Measurements from ENCODE around the gene IWS1.
"Not testable (repeated sequence)": the region's sequence is repeated elsewhere in the genome, so short reads cannot be mapped to it uniquely, and the experiment has no call there.

IWS1 gene

GRCh38 chr2:127454595-127455565 is 71.4 kb downstream of the IWS1 start:
- DNase-seq (ENCODE audit: low read depth in 3 of 3), result no peak

GRCh38 chr2:127453392-127454171 is 72.7 kb downstream of the IWS1 start:
- no peak for DNase-seq (ENCODE audit: low read depth in 3 of 3)

- DNase-seq (ENCODE audit: low read depth in 3 of 3), result no peak
Measured at GRCh38 chr2:127453013-127453391, 73.3 kb downstream of the IWS1 start.

DNA sequence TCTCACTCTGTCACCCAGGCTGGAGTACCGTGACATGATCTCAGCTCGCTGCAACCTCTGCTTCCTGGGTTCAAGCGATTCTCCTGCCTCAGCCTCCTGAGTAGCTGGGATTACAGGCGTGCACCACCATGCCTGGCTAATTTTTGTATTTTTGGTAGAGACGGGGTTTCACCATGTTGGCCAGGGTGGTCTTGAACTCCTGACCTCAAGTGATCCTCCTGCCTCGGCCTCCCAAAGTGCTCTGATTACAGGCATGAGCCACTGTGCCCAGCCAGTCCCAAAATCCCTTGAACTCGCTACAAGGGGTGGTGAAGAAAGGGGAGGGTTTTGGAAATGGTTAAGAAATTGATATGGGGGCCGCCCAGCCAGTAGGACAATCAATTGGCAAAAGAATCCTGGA is 73.9 kb downstream of the IWS1 start:
- not testable (repeated sequence) for DNase-seq (ENCODE audit: low read depth in 3 of 3)

DNA sequence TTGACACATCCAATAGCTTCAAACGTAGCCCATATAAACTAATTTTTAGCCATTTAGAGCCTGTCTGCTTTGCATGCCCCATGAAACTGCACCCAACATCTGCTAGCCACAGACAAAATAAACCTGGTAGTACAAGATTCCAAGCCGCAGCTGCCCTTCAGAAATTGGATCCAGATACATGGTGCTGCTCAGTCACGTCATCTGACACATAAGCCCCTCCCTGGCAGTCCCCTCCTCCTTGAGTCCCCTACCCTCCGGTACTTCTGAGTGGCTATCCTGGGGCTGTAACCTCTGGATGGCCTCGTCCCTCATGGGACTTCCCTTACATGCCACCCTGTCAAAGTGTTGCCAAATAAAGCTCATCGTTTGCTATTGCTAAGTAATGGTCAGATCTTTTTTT is 74.3 kb downstream of the IWS1 start:
- no peak for DNase-seq (ENCODE audit: low read depth in 3 of 3)

GRCh38 chr2:127449898-127450297 is 76.4 kb downstream of the IWS1 start:
- DNase-seq (ENCODE audit: low read depth in 3 of 3), result no peak

- DNase-seq (ENCODE audit: low read depth in 3 of 3), result no peak
Measured at GRCh38 chr2:127449414-127449813, 76.9 kb downstream of the IWS1 start.

- DNase-seq (ENCODE audit: low read depth in 3 of 3), result no peak
Measured at GRCh38 chr2:127448526-127448925, 77.8 kb downstream of the IWS1 start.

GRCh38 chr2:127439343-127439742 is 86.9 kb downstream of the IWS1 start:
- no peak for DNase-seq (ENCODE audit: low read depth in 3 of 3)

- no peak for DNase-seq (ENCODE audit: low read depth in 3 of 3)
Measured at GRCh38 chr2:127437781-127438726, 88.2 kb downstream of the IWS1 start.

- no peak for DNase-seq (ENCODE audit: low read depth in 3 of 3)
Measured at GRCh38 chr2:127437056-127437455, 89.2 kb downstream of the IWS1 start.

DNA sequence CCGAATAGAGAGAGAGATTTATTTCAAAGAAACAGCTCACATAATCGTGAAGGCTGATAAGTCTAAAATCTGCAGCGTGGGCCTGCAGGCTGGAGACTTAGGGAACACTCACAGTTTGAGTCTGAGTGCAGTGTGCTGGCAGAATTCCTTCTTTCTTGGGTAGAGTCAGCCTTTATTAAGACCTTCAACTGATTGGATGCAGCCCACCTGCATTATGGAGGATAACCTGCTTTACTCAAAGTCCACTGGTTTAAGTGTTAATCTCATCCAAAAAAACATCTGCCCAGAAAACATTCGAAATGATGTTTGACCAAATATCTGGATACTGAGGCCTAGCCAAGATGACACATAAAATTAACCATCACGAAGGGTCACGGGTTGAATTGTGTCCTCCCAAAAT is 91.8 kb downstream of the IWS1 start:
- no peak for DNase-seq (ENCODE audit: low read depth in 3 of 3)

DNA sequence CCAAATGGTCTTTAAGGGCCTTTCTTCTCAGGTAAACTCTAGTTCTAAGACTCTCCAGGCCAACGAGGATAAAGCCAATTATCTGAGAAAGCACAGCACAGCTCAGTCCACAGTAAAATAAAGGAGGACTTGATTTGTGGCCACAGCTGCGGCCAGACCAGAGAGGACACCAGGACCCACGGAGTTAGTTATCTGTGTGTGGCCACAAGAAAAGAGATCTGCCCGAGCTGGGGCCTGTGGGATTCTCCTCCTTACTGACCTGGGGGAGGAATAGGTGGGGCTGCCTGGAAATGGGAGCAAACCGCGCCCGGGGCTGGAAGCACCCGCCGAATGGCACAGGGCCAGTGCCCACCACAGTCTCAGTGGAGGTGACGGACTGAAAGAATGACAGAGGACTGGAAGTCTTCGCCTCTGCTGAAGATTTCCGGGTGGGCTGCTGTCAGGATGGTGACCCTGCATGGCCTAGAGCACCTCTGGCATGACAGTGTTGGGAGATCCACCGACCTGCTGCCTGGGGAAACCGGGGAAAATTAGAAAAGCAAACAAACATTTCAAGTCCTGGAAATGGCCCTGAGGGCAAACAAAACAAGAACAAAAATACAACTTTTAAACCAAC is 94.8 kb downstream of the IWS1 start:
- no peak for DNase-seq (ENCODE audit: low read depth in 3 of 3)
